ENCODE data around the gene CEP112. TPM values are rescaled to one million over a fixed set of nuclear protein-coding genes. Genes with fewer than 3 reads are reported as not detected.
A peak's percentile ranks its signal among the peaks of the same experiment; 100 is the strongest.

The CEP112 gene
- total RNA-seq, 1 experiment from 2014 or later: 5.4 TPM

DNA sequence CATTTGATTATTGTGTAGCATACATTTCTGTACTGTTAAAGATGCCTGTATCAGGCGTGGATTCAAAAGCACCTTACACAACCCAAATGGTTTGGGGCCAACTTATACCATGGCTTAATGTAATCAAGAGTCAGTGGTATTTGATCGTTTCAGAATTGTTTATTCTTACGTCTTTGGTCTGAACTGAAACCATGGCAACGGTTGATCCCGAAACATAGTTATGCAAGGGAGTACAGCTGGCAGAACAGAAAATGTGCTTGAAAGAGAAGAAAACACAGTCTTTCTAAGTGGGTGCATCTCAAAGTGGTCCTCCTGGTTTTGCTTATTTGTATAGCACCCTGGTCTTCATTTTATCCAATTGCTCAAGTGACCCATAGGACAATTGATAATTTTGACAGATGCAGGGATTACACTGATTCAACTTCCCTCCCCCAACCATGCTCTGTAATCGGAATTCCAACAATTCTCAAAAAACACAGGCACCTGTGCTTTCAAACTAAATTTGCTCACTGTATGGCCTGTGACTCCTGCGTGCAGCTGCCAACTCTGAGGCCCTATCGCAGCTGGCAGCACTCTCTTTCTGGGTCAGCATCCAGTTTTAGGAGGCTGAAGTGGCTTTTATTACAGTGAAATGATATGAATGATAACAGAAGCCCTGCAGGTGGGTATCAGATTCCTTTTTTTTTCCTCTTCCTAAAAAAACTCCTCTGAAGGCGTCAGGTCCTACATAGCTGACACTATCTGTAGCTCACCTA lies 553.5 kb downstream of the CEP112 start:
- H3K4me3 Mint-ChIP-seq (ENCODE audit: low read depth, unreplicated experiment): no peak overlapping the region
- intact Hi-C loops (cut with micrococcal nuclease; ENCODE audit: unreplicated experiment): no loop called here
- no peaks in the 10 kb centered on the region for H3K27me3 Mint-ChIP-seq (ENCODE audit: unreplicated experiment)
- H3K4me1 Mint-ChIP-seq (ENCODE audit: low read depth, unreplicated experiment): no peaks in the 10 kb centered on the region
- BruUV-seq (replicated peaks): no TSS peak
- peaks cover 3% of the 10 kb centered on the region for H3K9me3 Mint-ChIP-seq (ENCODE audit: low read depth, unreplicated experiment)
- CTCF ChIA-PET: no interaction called here
- TF ChIP-seq, protein P1, sequence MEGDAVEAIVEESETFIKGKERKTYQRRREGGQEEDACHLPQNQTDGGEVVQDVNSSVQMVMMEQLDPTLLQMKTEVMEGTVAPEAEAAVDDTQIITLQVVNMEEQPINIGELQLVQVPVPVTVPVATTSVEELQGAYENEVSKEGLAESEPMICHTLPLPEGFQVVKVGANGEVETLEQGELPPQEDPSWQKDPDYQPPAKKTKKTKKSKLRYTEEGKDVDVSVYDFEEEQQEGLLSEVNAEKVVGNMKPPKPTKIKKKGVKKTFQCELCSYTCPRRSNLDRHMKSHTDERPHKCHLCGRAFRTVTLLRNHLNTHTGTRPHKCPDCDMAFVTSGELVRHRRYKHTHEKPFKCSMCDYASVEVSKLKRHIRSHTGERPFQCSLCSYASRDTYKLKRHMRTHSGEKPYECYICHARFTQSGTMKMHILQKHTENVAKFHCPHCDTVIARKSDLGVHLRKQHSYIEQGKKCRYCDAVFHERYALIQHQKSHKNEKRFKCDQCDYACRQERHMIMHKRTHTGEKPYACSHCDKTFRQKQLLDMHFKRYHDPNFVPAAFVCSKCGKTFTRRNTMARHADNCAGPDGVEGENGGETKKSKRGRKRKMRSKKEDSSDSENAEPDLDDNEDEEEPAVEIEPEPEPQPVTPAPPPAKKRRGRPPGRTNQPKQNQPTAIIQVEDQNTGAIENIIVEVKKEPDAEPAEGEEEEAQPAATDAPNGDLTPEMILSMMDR (IDR thresholded peaks at IDR 0.05; ENCODE audit: unreplicated experiment): no peak
- H3K36me3 Mint-ChIP-seq (ENCODE audit: insufficient read depth, unreplicated experiment): no peaks in the 10 kb centered on the region
- no peak overlapping the region for H3K27ac Mint-ChIP-seq (ENCODE audit: unreplicated experiment)
- DNase-seq: no peak

GRCh38 chr17:65637786-65638185 lies 554.1 kb downstream of the CEP112 start:
- BruUV-seq (replicated peaks): no TSS peak
- no peaks in the 10 kb centered on the region for H3K4me1 Mint-ChIP-seq (ENCODE audit: low read depth, unreplicated experiment)
- peaks cover 3% of the 10 kb centered on the region for H3K9me3 Mint-ChIP-seq (ENCODE audit: low read depth, unreplicated experiment)
- CTCF ChIA-PET: no interaction called here
- H3K27ac Mint-ChIP-seq (ENCODE audit: unreplicated experiment): no peak overlapping the region
- intact Hi-C loops (cut with micrococcal nuclease; ENCODE audit: unreplicated experiment): no loop called here
- TF ChIP-seq, protein P1 (IDR thresholded peaks at IDR 0.05; ENCODE audit: unreplicated experiment): no peak
- no peak overlapping the region for H3K4me3 Mint-ChIP-seq (ENCODE audit: low read depth, unreplicated experiment)
- no peaks in the 10 kb centered on the region for H3K27me3 Mint-ChIP-seq (ENCODE audit: unreplicated experiment)
- no peak for DNase-seq
- no peaks in the 10 kb centered on the region for H3K36me3 Mint-ChIP-seq (ENCODE audit: insufficient read depth, unreplicated experiment)

DNA sequence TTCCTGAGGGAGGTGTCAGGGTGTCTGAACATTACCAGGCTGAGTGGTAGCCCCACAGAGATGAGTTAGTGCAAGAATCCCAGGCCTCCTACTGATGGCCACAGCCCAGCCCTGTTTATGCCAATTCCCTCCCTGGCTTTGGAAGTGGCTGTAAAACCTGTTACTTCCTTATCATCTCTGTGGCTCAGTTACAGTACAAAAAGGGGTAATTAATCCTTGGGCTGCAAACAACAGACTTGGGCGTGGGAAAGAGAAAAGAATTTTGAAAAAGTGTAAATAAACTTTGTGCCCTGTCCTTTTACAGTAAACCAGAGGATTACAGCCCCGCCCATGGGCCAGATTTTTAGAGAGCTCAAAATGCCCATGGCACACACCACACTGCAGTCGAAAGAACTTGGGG lies 557.4 kb downstream of the CEP112 start:
- H3K9me3 Mint-ChIP-seq (ENCODE audit: low read depth, unreplicated experiment): peaks cover 3% of the 10 kb centered on the region
- intact Hi-C loops (cut with micrococcal nuclease; ENCODE audit: unreplicated experiment): no loop called here
- no peaks in the 10 kb centered on the region for H3K36me3 Mint-ChIP-seq (ENCODE audit: insufficient read depth, unreplicated experiment)
- no peaks in the 10 kb centered on the region for H3K4me1 Mint-ChIP-seq (ENCODE audit: low read depth, unreplicated experiment)
- H3K27me3 Mint-ChIP-seq (ENCODE audit: unreplicated experiment): no peaks in the 10 kb centered on the region
- TF ChIP-seq, protein P1 (IDR thresholded peaks at IDR 0.05; ENCODE audit: unreplicated experiment): no peak
- DNase-seq: peak; percentile 12
- H3K4me3 Mint-ChIP-seq (ENCODE audit: low read depth, unreplicated experiment): no peak overlapping the region
- CTCF ChIA-PET: no interaction called here
- BruUV-seq (replicated peaks): no TSS peak
- no peak overlapping the region for H3K27ac Mint-ChIP-seq (ENCODE audit: unreplicated experiment)

DNA sequence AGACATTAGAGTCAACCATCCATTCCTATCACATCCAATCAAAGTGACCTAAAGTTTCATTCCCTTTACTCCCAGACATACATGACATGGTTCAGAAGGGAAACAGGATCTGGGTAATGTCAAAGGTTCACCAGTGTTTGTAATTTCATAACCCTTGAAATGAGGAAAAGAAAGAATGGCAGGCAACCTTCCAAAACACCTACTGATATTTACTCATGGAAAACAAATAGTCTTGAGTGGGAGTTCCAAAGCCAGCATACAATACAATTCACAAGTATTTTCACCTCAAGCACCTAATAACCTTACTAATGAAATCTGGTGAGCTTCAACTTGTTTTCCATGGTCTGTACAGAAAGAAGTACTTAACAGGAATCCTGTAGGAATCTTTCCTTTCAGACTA lies 557.9 kb downstream of the CEP112 start:
- DNase-seq: no peak
- Mint-ChIP-seq H3K27me3 (ENCODE audit: unreplicated experiment) (no peaks in the 10 kb centered on the region), H3K4me1 (ENCODE audit: low read depth, unreplicated experiment) (no peaks in the 10 kb centered on the region), H3K4me3 (ENCODE audit: low read depth, unreplicated experiment) (no peak overlapping the region), H3K9me3 (ENCODE audit: low read depth, unreplicated experiment) (peaks cover 3% of the 10 kb centered on the region), H3K27ac (ENCODE audit: unreplicated experiment) (no peak overlapping the region), H3K36me3 (ENCODE audit: insufficient read depth, unreplicated experiment) (no peaks in the 10 kb centered on the region)
- TF ChIP-seq, protein P1 (IDR thresholded peaks at IDR 0.05; ENCODE audit: unreplicated experiment): no peak
- CTCF ChIA-PET: no interaction called here
- BruUV-seq (replicated peaks): no TSS peak
- intact Hi-C loops (cut with micrococcal nuclease; ENCODE audit: unreplicated experiment): no loop called here

Measured in Calu3 (cell line).